Stimulated activated naive CD8-positive, alpha-beta T cell treated with anti-CD3 and anti-CD28 coated beads, Interleukin-15, Interleukin-2, amounts not matched to agents 100 U/mL and 50 U/mL, for 24 hours (primary cell): Measurements from ENCODE around the gene SLC26A4.

ENCODE experiments used
- ATAC-seq: fragments of 150-1000 bp; cut with Tn5 transposase; one replicate; pipeline ENCODE4 v1.10.0; 2021
- DNase-seq: peaks from one replicate; pipeline ENCODE4 v3.0.0; 2021

Gene SLC26A4

GRCh38 chr7:107661081-107661864 lies 645 bp downstream of the SLC26A4 start:
- ATAC-seq (peak; percentile 53), DNase-seq (peak; percentile 52)

DNA sequence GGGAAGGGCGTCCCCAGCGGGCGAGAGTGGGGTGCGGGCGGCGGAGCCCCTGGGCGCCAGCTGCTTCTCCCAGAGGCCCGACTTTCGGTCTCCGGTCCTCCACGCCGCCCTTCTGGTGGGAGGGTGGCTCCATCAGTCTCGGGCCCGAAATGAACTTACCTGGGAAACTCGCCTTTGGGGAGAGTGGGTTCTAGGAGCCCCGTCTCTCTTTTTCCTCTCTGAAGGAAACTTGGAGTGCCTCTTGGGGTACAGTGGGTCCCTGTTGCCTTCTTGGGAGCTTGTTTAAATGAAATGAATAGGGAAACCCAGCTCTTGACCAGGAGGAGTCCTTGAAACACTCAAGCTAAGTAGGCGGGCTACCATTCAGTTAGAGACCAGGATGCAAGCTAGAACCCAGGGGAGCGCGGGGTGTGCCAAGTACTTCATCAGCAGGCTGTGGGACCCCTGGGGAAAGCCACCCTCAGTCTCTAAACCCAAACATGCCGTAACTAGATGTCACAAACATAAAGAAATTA lies 1.3 kb downstream of the SLC26A4 start:
- no peak for DNase-seq
- no peak for ATAC-seq

- ATAC-seq (no peak), DNase-seq (no peak)
These were observed 2.6 kb downstream of the SLC26A4 start for GRCh38 chr7:107663196-107663595.

- no peak for DNase-seq
- ATAC-seq: no peak
These were observed 6.2 kb downstream of the SLC26A4 start for GRCh38 chr7:107666790-107667189.

GRCh38 chr7:107667341-107667740 lies 6.7 kb downstream of the SLC26A4 start:
- DNase-seq (no peak), ATAC-seq (no peak)

- no peak for ATAC-seq
- DNase-seq: no peak
These were observed 7.7 kb downstream of the SLC26A4 start for GRCh38 chr7:107668296-107668695.

- DNase-seq (no peak), ATAC-seq (no peak)
These were observed 11.6 kb downstream of the SLC26A4 start for GRCh38 chr7:107672183-107672582.

DNA sequence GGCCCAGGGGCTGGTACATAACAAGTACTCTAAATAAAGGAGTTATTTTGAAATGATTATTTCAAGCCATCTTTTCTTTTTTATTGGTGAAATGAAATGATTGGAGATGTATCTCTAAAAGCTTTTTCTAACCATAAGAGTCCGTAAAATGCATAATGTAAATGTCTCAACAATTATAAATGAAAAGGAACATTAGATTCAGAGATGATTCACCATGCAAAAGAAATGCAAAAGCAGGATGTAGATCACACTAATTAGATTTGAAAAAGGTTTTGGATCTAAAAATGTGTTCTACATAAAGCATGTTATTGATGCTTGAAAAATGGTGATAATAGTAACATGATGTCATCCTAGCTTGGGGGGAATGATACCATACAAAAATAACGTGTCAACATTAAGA lies 15.6 kb downstream of the SLC26A4 start:
- no peak for DNase-seq
- no peak for ATAC-seq

GRCh38 chr7:107678110-107678753 lies 17.6 kb downstream of the SLC26A4 start:
- DNase-seq (no peak), ATAC-seq (no peak)

DNA sequence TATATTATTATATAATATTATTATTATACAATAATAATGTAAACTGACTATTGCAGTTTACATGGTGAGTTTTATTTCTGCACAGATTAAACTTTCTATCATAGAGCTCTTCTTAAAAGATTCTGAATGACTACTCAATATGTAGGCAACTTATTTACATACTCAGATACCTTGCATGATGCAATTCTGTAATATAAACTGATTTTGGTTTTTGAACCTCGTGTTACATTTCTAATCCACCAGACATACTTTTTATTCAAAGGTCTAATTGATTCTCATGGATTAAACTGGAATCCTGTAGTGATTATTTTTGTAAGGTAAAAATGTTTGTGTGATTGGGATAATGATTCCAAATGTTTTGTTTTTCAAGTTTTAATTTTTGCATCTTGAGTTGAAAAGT lies 19.9 kb downstream of the SLC26A4 start:
- ATAC-seq (no peak), DNase-seq (no peak)

- ATAC-seq (no peak), DNase-seq (no peak)
These were observed 22.3 kb downstream of the SLC26A4 start for GRCh38 chr7:107682886-107683285.

- no peak for ATAC-seq
These were observed 23.7 kb downstream of the SLC26A4 start for GRCh38 chr7:107684287-107684686.

GRCh38 chr7:107684947-107685463 lies 24.4 kb downstream of the SLC26A4 start:
- DNase-seq: no peak
- no peak for ATAC-seq

More at GRCh38 chr7:107684287-107684686, 23.7 kb downstream of the SLC26A4 start:
- no peak for DNase-seq

- DNase-seq (no peak), ATAC-seq (no peak)
These were observed 26.3 kb downstream of the SLC26A4 start for GRCh38 chr7:107686816-107687387.

DNA sequence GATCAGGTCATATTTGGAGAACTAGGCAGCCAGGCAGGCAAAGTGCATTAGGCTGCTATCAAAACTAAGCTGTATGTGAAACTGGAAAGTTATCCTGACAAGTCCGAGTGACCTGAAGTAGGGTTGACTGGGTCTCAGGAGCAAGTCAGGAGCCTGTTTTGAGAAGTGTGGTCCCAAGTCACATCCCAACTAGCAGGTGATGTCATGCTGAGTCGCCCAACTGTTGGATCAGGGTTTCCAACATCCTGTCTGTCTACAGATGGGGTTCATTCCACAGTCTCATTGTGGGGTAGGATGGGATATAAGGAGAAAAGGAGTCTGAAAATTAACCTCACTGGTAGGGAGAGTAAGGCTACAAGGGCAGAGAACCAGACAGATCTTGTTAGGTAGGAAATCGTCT lies 27.0 kb downstream of the SLC26A4 start:
- ATAC-seq: no peak

DNA sequence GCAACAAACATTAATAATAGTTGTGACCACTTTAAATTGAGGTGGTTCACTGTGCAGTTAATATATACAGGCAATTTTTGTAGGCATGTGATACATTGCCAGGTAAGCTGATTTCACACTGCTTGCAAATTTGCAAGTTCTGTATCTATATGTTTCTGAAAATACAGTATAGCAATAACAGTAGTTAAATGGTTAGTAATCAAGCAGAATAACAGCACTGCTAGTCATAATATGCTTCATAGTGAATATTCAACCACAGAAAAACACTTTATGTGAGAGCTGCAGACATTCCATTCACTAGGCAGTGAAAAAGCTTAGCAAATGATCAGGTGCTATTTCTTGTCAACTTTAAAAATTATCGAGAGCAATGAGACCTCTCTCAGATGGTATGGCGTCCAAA lies 28.9 kb downstream of the SLC26A4 start:
- no peak for DNase-seq
- no peak for ATAC-seq

More for the DNA sequence above, 27.0 kb downstream of the SLC26A4 start:
- no peak for DNase-seq

- DNase-seq: no peak
- no peak for ATAC-seq
These were observed 29.5 kb downstream of the SLC26A4 start for GRCh38 chr7:107690084-107690483.

- DNase-seq (no peak), ATAC-seq (no peak)
These were observed 30.0 kb downstream of the SLC26A4 start for GRCh38 chr7:107690611-107691010.

DNA sequence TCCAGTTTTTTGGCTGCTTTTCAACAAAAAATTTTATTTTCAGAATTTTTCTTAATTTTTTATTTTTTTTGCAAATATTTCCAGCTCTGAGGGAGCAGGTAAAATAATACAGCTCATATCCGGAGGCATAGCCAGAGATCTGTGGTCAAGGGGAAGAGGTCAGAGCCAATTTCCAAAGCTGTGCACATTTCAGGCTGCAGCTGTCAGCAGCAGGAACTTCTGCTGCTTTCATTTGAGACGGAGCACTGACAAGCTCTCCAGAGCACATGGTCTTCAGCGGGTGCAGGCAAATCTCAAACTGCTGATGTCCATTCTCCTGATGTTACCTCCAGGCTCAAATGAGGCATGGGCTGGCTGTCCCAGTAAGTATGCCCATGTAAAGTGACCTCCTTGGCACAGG lies 31.1 kb downstream of the SLC26A4 start:
- no peak for ATAC-seq
- no peak for DNase-seq

- no peak for ATAC-seq
- no peak for DNase-seq
These were observed 31.9 kb downstream of the SLC26A4 start for GRCh38 chr7:107692501-107692900.

GRCh38 chr7:107693396-107693795 lies 32.8 kb downstream of the SLC26A4 start:
- ATAC-seq (no peak), DNase-seq (no peak)

DNA sequence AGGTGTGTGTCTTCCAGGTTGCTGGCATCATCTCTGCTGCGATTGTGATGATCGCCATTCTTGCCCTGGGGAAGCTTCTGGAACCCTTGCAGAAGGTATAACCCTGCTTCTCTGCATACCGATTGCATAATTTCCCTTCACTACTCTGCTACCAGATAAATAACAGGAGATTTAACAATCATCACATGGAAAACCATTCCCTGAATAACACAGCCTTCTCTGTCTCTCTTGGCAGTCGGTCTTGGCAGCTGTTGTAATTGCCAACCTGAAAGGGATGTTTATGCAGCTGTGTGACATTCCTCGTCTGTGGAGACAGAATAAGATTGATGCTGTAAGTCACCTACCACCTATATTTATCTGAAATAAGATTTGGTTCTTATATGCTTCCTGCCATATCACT lies 33.8 kb downstream of the SLC26A4 start:
- no peak for DNase-seq

More for the DNA sequence above, 33.8 kb downstream of the SLC26A4 start:
- no peak for ATAC-seq
